ENCODE data around the gene RFX6. TPM values are rescaled to one million over a fixed set of nuclear protein-coding genes. Genes with fewer than 3 reads are reported as not detected.
A peak's percentile ranks its signal among the peaks of the same experiment; 100 is the strongest.

RFX6 gene
- total and polyA plus RNA-seq, 4 donors: 0.01 to 1.5 TPM; not detected in 2

GRCh38 chr6:116973976-116974375 lies 96.9 kb downstream of the RFX6 start:
- TF ChIP-seq CTCF (IDR thresholded peaks at IDR 0.05; ENCODE audit: control extremely low read depth, extremely low read depth): no peak
- H3K9ac ChIP-seq (ENCODE audit: insufficient read depth in 1 of 2, low read length in 2 of 2): no peak overlapping the region
- no peaks in the 10 kb centered on the region for H3K27me3 ChIP-seq (ENCODE audit: control insufficient read depth in 3 of 3, insufficient read depth in 3 of 3, low read length in 2 of 3)
- WGBS, 2 donors: 80 to 84% methylated on average over 5 of the region's 5 CpGs
- H3K4me3 ChIP-seq: no peak overlapping the region
- H3K4me1 ChIP-seq (ENCODE audit: control insufficient read depth in 5 of 5, insufficient read depth in 5 of 5, low read length in 5 of 5): no peaks in the 10 kb centered on the region
- DNase-seq (peak in 1 of 3 donors; percentile 33), ATAC-seq (ENCODE audit: insufficient read depth, low FRiP score) (no peak)
- H3K36me3 ChIP-seq (ENCODE audit: control insufficient read depth in 4 of 4, insufficient read depth in 4 of 4, low read length in 4 of 4): no peaks in the 10 kb centered on the region
- H3K9me3 ChIP-seq (ENCODE audit: control insufficient read depth in 4 of 4, insufficient read depth in 3 of 4, low read length in 3 of 4): peaks cover 0 to 1% (median 0%) of the 10 kb centered on the region in 4 donors
- no peak overlapping the region for H3K27ac ChIP-seq (ENCODE audit: low read depth in 1 of 2, low read length in 1 of 2)

- ATAC-seq (ENCODE audit: insufficient read depth, low FRiP score): no peak
- no peak overlapping the region for H3K4me3 ChIP-seq
- H3K9ac ChIP-seq (ENCODE audit: insufficient read depth in 1 of 2, low read length in 2 of 2): no peak overlapping the region
- no peaks in the 10 kb centered on the region for H3K4me1 ChIP-seq (ENCODE audit: control insufficient read depth in 5 of 5, insufficient read depth in 5 of 5, low read length in 5 of 5)
- H3K27me3 ChIP-seq (ENCODE audit: control insufficient read depth in 3 of 3, insufficient read depth in 3 of 3, low read length in 2 of 3): no peaks in the 10 kb centered on the region
- peaks cover 0 to 1% (median 0%) of the 10 kb centered on the region in 4 donors for H3K9me3 ChIP-seq (ENCODE audit: control insufficient read depth in 4 of 4, insufficient read depth in 3 of 4, low read length in 3 of 4)
- no peak for TF ChIP-seq CTCF (IDR thresholded peaks at IDR 0.05; ENCODE audit: control extremely low read depth, extremely low read depth)
- no peaks in the 10 kb centered on the region for H3K36me3 ChIP-seq (ENCODE audit: control insufficient read depth in 4 of 4, insufficient read depth in 4 of 4, low read length in 4 of 4)
- WGBS, 2 donors: 68 to 80% methylated on average over 5 of the region's 5 CpGs
- H3K27ac ChIP-seq (ENCODE audit: low read depth in 1 of 2, low read length in 1 of 2): no peak overlapping the region
- DNase-seq: no peak
Observed at GRCh38 chr6:116974526-116975316, 97.7 kb downstream of the RFX6 start.

GRCh38 chr6:116975600-116975999 lies 98.6 kb downstream of the RFX6 start:
- H3K9ac ChIP-seq (ENCODE audit: insufficient read depth in 1 of 2, low read length in 2 of 2): no peak overlapping the region
- peaks cover 0 to 1% (median 0%) of the 10 kb centered on the region in 4 donors for H3K9me3 ChIP-seq (ENCODE audit: control insufficient read depth in 4 of 4, insufficient read depth in 3 of 4, low read length in 3 of 4)
- H3K27ac ChIP-seq (ENCODE audit: low read depth in 1 of 2, low read length in 1 of 2): no peak overlapping the region
- DNase-seq (no peak), ATAC-seq (ENCODE audit: insufficient read depth, low FRiP score) (no peak)
- H3K4me1 ChIP-seq (ENCODE audit: control insufficient read depth in 5 of 5, insufficient read depth in 5 of 5, low read length in 5 of 5): no peaks in the 10 kb centered on the region
- TF ChIP-seq CTCF (IDR thresholded peaks at IDR 0.05; ENCODE audit: control extremely low read depth, extremely low read depth): no peak
- no peak overlapping the region for H3K4me3 ChIP-seq
- H3K27me3 ChIP-seq (ENCODE audit: control insufficient read depth in 3 of 3, insufficient read depth in 3 of 3, low read length in 2 of 3): no peaks in the 10 kb centered on the region
- WGBS, 2 donors: 82 to 83% methylated on average over 3 of the region's 3 CpGs
- no peaks in the 10 kb centered on the region for H3K36me3 ChIP-seq (ENCODE audit: control insufficient read depth in 4 of 4, insufficient read depth in 4 of 4, low read length in 4 of 4)
